DND-41 (cell line): ENCODE data around the gene TMEM184A.
"Not testable (repeated sequence)": the region's sequence is repeated elsewhere in the genome, so short reads cannot be mapped to it uniquely, and the experiment has no call there.

Experiments
- ATAC-seq: fragments of 200-7000 bp; cut with Tn5 transposase; 3 replicates; pipeline ENCODE4 v1.9.1; 2021; ENCODE audit warnings: low read depth; ENCODE audit not compliant: insufficient read depth
- DNase-seq: peaks from one replicate; pipeline ENCODE4 v3.0.0-alpha.2; 2020
- H2AFZ ChIP-seq: 2 replicates; pipeline ENCODE4 v1.6.0; 2012; ENCODE audit warnings: low read depth, low read length
- H3K27ac ChIP-seq: 2 replicates; pipeline ENCODE4 v1.5.1; 2012; ENCODE audit warnings: low read length, inconsistent platforms
- H3K27me3 ChIP-seq: fragments of 200-600 bp; sonication (generic); 2 replicates; pipeline ENCODE4 v1.6.0; 2012; ENCODE audit warnings: low read length, mild to moderate bottlenecking, inconsistent platforms; ENCODE audit not compliant: insufficient read depth, poor library complexity
- H3K36me3 ChIP-seq: 2 replicates; pipeline ENCODE4 v1.5.1; 2012; ENCODE audit warnings: low read length, inconsistent platforms; ENCODE audit not compliant: insufficient read depth
- H3K4me1 ChIP-seq: 2 replicates; pipeline ENCODE4 v1.5.1; 2012; ENCODE audit warnings: mild to moderate bottlenecking, low read length; ENCODE audit not compliant: insufficient read depth
- H3K4me2 ChIP-seq: 2 replicates; pipeline ENCODE4 v1.6.0; 2012; ENCODE audit warnings: mild to moderate bottlenecking, moderate library complexity, low read length, inconsistent platforms; ENCODE audit not compliant: insufficient read depth
- H3K4me3 ChIP-seq, 2 experiments: fragments of 200-600 bp in 1 of 2; shearing (Covaris generic) in 1 of 2; 2 replicates each; pipeline ENCODE4 v1.5.1; 2012 to 2016; ENCODE audit warnings: inconsistent platforms in 2 of 2, low read length in 2 of 2, mild to moderate bottlenecking in 2 of 2, low read depth in 1 of 2, moderate library complexity in 1 of 2
- H3K79me2 ChIP-seq: 2 replicates; pipeline ENCODE4 v1.6.0; 2012; ENCODE audit warnings: low read length, inconsistent platforms; ENCODE audit not compliant: insufficient read depth
- H3K9ac ChIP-seq: 2 replicates; pipeline ENCODE4 v1.6.0; 2012; ENCODE audit warnings: low read depth, mild to moderate bottlenecking, inconsistent platforms, low read length, moderate library complexity
- H3K9me3 ChIP-seq: 2 replicates; pipeline ENCODE4 v1.5.1; 2012; ENCODE audit warnings: low read length, moderate library complexity, mild to moderate bottlenecking, inconsistent platforms; ENCODE audit not compliant: insufficient read depth, severe bottlenecking
- H4K20me1 ChIP-seq: 2 replicates; pipeline ENCODE4 v1.6.0; 2012; ENCODE audit warnings: low read length; ENCODE audit not compliant: insufficient read depth
- EZH2 ChIP-seq: IDR thresholded peaks from 3 replicates; pipeline ENCODE4 v1.6.1; 2012; ENCODE audit warnings: borderline replicate concordance, low read depth, mild to moderate bottlenecking, moderate library complexity, low read length, inconsistent platforms; ENCODE audit not compliant: severe bottlenecking
- TF ChIP-seq, protein P1 (sequence below): IDR thresholded peaks from 2 replicates; pipeline ENCODE4 v1.5.1; 2012; ENCODE audit warnings: borderline replicate concordance, low read length, moderate library complexity, mild to moderate bottlenecking; ENCODE audit not compliant: poor library complexity, severe bottlenecking; ENCODE audit errors: extremely low read depth

Gene TMEM184A

DNA sequence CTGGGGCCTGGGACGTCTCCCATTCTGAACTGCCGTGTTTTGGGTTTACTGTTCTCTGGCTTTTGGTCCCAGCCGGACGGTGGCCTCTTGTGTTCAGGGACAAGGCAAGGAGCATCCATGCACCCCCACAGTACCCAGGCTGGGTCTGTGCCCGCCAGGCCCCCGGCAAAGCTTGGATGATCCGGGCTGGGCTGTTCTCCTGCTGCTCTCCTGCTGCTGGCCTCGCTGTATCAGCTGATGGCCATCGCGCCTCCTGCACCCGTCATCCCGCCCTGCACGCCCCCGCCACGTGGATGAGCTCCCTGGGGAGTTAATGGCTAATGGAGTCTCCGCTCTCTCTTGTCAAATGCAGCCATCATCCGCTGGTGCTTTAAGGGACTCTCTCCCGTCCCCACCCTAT is 28.7 kb upstream of the TMEM184A start:
- TF ChIP-seq EZH2: no peak
- TF ChIP-seq, protein P1, sequence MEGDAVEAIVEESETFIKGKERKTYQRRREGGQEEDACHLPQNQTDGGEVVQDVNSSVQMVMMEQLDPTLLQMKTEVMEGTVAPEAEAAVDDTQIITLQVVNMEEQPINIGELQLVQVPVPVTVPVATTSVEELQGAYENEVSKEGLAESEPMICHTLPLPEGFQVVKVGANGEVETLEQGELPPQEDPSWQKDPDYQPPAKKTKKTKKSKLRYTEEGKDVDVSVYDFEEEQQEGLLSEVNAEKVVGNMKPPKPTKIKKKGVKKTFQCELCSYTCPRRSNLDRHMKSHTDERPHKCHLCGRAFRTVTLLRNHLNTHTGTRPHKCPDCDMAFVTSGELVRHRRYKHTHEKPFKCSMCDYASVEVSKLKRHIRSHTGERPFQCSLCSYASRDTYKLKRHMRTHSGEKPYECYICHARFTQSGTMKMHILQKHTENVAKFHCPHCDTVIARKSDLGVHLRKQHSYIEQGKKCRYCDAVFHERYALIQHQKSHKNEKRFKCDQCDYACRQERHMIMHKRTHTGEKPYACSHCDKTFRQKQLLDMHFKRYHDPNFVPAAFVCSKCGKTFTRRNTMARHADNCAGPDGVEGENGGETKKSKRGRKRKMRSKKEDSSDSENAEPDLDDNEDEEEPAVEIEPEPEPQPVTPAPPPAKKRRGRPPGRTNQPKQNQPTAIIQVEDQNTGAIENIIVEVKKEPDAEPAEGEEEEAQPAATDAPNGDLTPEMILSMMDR: no peak
- Histone ChIP-seq H3K4me1 (peaks cover 21% of the 10 kb centered on the region), H3K79me2 (no peaks in the 10 kb centered on the region), H3K36me3 (no peaks in the 10 kb centered on the region), H3K4me2 (no peak overlapping the region), H3K9ac (no peak overlapping the region), H4K20me1 (no peaks in the 10 kb centered on the region), H2AFZ (no peak overlapping the region), H3K4me3 (no peak overlapping the region), H3K27me3 (no peaks in the 10 kb centered on the region), H3K9me3 (no peaks in the 10 kb centered on the region), H3K27ac (no peak overlapping the region)
- no peak for DNase-seq
- ATAC-seq: no peak

DNA sequence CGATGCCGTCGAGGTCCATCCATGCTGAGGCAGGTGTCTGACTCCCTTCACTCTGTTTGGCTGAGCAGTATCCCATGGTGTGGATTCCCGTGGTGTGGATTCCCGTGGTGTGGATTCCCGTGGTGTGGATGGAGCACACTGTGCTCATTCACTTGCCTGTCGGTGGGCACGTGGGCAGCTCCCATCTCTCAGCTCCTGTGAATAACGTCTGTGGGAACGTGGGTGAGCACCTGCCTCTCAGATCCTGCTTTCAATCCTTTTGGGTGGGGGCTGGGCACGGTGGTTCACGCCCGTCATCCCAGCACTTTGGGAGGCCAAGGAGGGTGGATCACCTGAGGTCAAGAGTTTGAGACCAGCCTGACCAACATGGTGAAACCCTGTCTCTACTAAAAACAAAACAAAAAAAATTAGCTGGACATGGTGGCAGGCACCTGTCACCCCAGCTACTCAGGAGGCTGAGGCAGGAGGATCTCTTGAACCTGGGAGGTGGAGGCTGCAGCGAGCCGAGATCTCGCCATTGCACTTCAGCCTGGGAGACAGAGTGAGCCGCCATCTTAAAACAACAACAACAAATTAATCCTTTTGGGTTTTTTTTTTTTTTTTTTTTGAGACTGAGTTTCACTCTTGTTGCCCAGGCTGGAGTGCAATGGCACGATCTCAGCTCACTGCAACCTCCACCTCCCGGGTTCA is 27.4 kb upstream of the TMEM184A start:
- H4K20me1 ChIP-seq, H3K4me2 ChIP-seq, H3K27me3 ChIP-seq, DNase-seq, H3K9me3 ChIP-seq, H3K9ac ChIP-seq, ATAC-seq, H2AFZ ChIP-seq, H3K79me2 ChIP-seq, H3K4me3 ChIP-seq, H3K36me3 ChIP-seq: not testable (repeated sequence)
- H3K27ac ChIP-seq: 0 out of 2 replicates have a peak overlapping the region, but pooled peaks have one; percentile 10
- H3K4me1 ChIP-seq: peaks cover 18% of the 10 kb centered on the region

DNA sequence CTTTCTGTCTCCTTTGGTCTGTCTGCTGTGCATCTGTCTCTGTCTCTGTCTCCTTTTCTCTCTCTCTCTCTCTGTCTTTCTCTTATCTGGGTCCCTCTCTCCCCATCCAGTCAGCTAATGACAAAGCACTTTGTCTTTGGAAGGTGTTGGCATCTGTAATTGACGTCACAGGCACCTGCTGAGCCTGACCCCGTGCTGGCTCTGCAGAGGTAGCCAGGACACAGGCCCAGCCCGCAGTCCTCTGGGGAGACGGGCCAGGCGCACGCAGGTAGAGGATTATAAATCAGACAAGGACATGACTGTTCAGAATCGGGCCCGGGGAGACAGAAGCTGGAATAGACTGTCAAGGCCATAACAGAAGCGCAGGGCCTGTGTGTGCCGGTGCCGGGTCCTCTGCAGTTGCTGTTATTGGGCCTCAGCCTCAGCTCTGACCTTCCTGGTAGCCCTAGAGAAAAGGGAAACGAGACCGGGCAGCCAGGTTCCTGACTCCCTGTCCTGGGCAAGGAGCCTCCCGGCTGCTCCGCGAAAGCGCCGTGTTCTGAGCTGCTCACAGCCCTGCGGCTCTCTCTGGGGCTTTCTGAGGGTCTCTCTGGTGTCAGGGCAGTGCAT is 24.5 kb upstream of the TMEM184A start:
- no peak overlapping the region; the same call in 1 of the 2 replicates for H3K9ac ChIP-seq
- no peaks in the 10 kb centered on the region for H3K9me3 ChIP-seq
- H3K79me2 ChIP-seq: no peaks in the 10 kb centered on the region
- no peak overlapping the region for H3K4me3 ChIP-seq
- no peaks in the 10 kb centered on the region for H3K36me3 ChIP-seq
- H3K4me2 ChIP-seq: no peak overlapping the region
- no peaks in the 10 kb centered on the region for H3K27me3 ChIP-seq
- H2AFZ ChIP-seq: no peak overlapping the region
- DNase-seq: no peak
- H3K4me1 ChIP-seq: peaks cover 18% of the 10 kb centered on the region
- H4K20me1 ChIP-seq: no peaks in the 10 kb centered on the region
- ATAC-seq: no peak
- H3K27ac ChIP-seq: peak overlapping the region; percentile 22; the same call in 1 of the 2 replicates
- no peak for TF ChIP-seq EZH2
- TF ChIP-seq, protein P1: no peak
